Neural cell (in vitro differentiated cells): ENCODE data around the gene TMEM245. TPM values are rescaled to one million over a fixed set of nuclear protein-coding genes. Genes with fewer than 3 reads are reported as not detected.

Source experiments
- H2AFZ ChIP-seq: fragments of 200-600, 300-800 bp; sonication (generic), shearing (Covaris generic); 2 replicates; pipeline ENCODE4 v1.6.0; 2014; ENCODE audit warnings: low read depth, mild to moderate bottlenecking, antibody characterized with exemption, low read length, moderate library complexity
- H3F3A ChIP-seq: fragments of 200-600 bp; shearing (Covaris generic); 2 replicates; pipeline ENCODE4 v1.6.1; 2016; ENCODE audit warnings: mild to moderate bottlenecking, moderate library complexity, mixed read lengths, antibody characterized with exemption, low read length; ENCODE audit not compliant: insufficient read depth, poor library complexity, severe bottlenecking
- H3K27ac ChIP-seq: fragments of 200-600, 300-800 bp; sonication (generic), shearing (Covaris generic); 2 replicates; pipeline ENCODE4 v1.5.1; 2014; ENCODE audit warnings: mild to moderate bottlenecking, low read length, moderate library complexity
- H3K27me3 ChIP-seq: fragments of 300-800, 200-600 bp; sonication (generic), shearing (Covaris generic); 2 replicates; pipeline ENCODE4 v1.6.0; 2014; ENCODE audit warnings: mild to moderate bottlenecking, low read depth, low read length, moderate library complexity; ENCODE audit not compliant: insufficient read depth
- H3K36me3 ChIP-seq: fragments of 300-800, 200-600 bp; sonication (generic), shearing (Covaris generic); 2 replicates; pipeline ENCODE4 v1.5.1; 2014; ENCODE audit warnings: mild to moderate bottlenecking, antibody characterized with exemption, low read length, moderate library complexity; ENCODE audit not compliant: insufficient read depth
- H3K4me2 ChIP-seq: fragments of 300-800, 200-600 bp; sonication (generic), shearing (Covaris generic); 2 replicates; pipeline ENCODE4 v1.6.0; 2014; ENCODE audit warnings: mild to moderate bottlenecking, low read length
- H3K4me3 ChIP-seq: fragments of 300-800, 200-600 bp; sonication (generic), shearing (Covaris generic); 2 replicates; pipeline ENCODE4 v1.5.1; 2014; ENCODE audit warnings: mild to moderate bottlenecking, low read length, moderate library complexity
- H3K79me2 ChIP-seq: fragments of 200-600 bp; shearing (Covaris generic); replicated peaks from 2 replicates; pipeline ENCODE4 v1.6.0; 2014; ENCODE audit warnings: mild to moderate bottlenecking, low read length, moderate library complexity; ENCODE audit not compliant: insufficient read depth
- H3K9ac ChIP-seq: fragments of 300-800, 200-600 bp; sonication (generic), shearing (Covaris generic); 2 replicates; pipeline ENCODE4 v1.6.1; 2016; ENCODE audit warnings: mild to moderate bottlenecking, low read length, mixed read lengths
- H3K9me2 ChIP-seq: fragments of 200-600 bp; shearing (Covaris generic); 2 replicates; pipeline ENCODE4 v1.6.1; 2016; ENCODE audit warnings: mild to moderate bottlenecking, low read length, mixed read lengths; ENCODE audit not compliant: insufficient read depth
- H3K9me3 ChIP-seq: fragments of 200-600, 300-800 bp; sonication (generic), shearing (Covaris generic); 2 replicates; pipeline ENCODE4 v1.6.1; 2016; ENCODE audit warnings: mild to moderate bottlenecking, mixed run types, low read length, moderate library complexity, mixed read lengths
- H4K20me1 ChIP-seq: fragments of 200-600 bp; shearing (Covaris generic); 2 replicates; pipeline ENCODE4 v1.6.1; 2016; ENCODE audit warnings: mild to moderate bottlenecking, mixed run types; ENCODE audit not compliant: insufficient read depth
- EP300 ChIP-seq: fragments of 450-650 bp; conservative IDR thresholded peaks from 2 replicates; pipeline ENCODE4 v1.6.1; 2014; ENCODE audit warnings: antibody characterized with exemption, mild to moderate bottlenecking, moderate library complexity; ENCODE audit not compliant: poor library complexity, severe bottlenecking
- EZH2 ChIP-seq: fragments of 200-600, 300-800 bp; shearing (Covaris generic), sonication (generic); IDR thresholded peaks from 2 replicates; pipeline ENCODE4 v1.6.1; 2014; ENCODE audit warnings: antibody characterized with exemption, low read length, borderline replicate concordance, mild to moderate bottlenecking; ENCODE audit not compliant: insufficient read depth, poor library complexity, severe bottlenecking
- MXI1 ChIP-seq: fragments of 450-650 bp; conservative IDR thresholded peaks from 2 replicates; pipeline ENCODE4 v1.6.1; 2014; ENCODE audit warnings: antibody characterized with exemption, mild to moderate bottlenecking; ENCODE audit not compliant: poor library complexity, severe bottlenecking
- POLR2AphosphoS5 ChIP-seq: IDR thresholded peaks from 2 replicates; pipeline ENCODE4 v1.6.1; 2012
- RAD21 ChIP-seq: fragments of 450-650 bp; conservative IDR thresholded peaks from 2 replicates; pipeline ENCODE4 v1.6.1; 2014; ENCODE audit warnings: antibody characterized with exemption, mild to moderate bottlenecking, moderate library complexity
- REST ChIP-seq: IDR thresholded peaks from 2 replicates; pipeline ENCODE4 v1.6.1; 2012; ENCODE audit warnings: borderline replicate concordance
- SMC3 ChIP-seq: fragments of 450-650 bp; conservative IDR thresholded peaks from 2 replicates; pipeline ENCODE4 v1.6.1; 2014; ENCODE audit warnings: antibody characterized with exemption, mild to moderate bottlenecking, moderate library complexity; ENCODE audit not compliant: poor library complexity
- TAF1 ChIP-seq: IDR thresholded peaks from 2 replicates; pipeline ENCODE4 v1.6.1; 2012; ENCODE audit warnings: low read depth
- polyA plus RNA-seq: library from polyadenylated mRNA; depleted of rRNA; stranded (reverse); fragments of >200 nt; gene quantifications from 2 replicates; pipeline ENCODE4 v1.2.3, GENCODE V29; 2014
- TF ChIP-seq, protein P1 (sequence below): fragments of 450-650 bp; IDR thresholded peaks from 2 replicates; pipeline ENCODE4 v1.5.1; 2014; ENCODE audit warnings: antibody characterized with exemption, mild to moderate bottlenecking, moderate library complexity; ENCODE audit not compliant: poor library complexity, severe bottlenecking

Gene TMEM245
- polyA plus RNA-seq, 1 donor from 2014 or later: 32.1 TPM

- H3K36me3 ChIP-seq: no peaks in the 10 kb centered on the region
- no peaks in the 10 kb centered on the region for H3K9me2 ChIP-seq
- no peak for TF ChIP-seq EP300
- TF ChIP-seq MXI1: no peak
- TF ChIP-seq, protein P1, sequence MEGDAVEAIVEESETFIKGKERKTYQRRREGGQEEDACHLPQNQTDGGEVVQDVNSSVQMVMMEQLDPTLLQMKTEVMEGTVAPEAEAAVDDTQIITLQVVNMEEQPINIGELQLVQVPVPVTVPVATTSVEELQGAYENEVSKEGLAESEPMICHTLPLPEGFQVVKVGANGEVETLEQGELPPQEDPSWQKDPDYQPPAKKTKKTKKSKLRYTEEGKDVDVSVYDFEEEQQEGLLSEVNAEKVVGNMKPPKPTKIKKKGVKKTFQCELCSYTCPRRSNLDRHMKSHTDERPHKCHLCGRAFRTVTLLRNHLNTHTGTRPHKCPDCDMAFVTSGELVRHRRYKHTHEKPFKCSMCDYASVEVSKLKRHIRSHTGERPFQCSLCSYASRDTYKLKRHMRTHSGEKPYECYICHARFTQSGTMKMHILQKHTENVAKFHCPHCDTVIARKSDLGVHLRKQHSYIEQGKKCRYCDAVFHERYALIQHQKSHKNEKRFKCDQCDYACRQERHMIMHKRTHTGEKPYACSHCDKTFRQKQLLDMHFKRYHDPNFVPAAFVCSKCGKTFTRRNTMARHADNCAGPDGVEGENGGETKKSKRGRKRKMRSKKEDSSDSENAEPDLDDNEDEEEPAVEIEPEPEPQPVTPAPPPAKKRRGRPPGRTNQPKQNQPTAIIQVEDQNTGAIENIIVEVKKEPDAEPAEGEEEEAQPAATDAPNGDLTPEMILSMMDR: no peak
- TF ChIP-seq SMC3: no peak
- TF ChIP-seq POLR2AphosphoS5: no peak
- TF ChIP-seq TAF1: no peak
- no peak for TF ChIP-seq EZH2
- no peak for TF ChIP-seq REST
- TF ChIP-seq RAD21: no peak
- no peak overlapping the region for H3K4me2 ChIP-seq
- H3K4me3 ChIP-seq: no peak overlapping the region
- no peak overlapping the region for H2AFZ ChIP-seq
- no peaks in the 10 kb centered on the region for H4K20me1 ChIP-seq
- H3K9ac ChIP-seq: no peak overlapping the region
- no peaks in the 10 kb centered on the region for H3K27me3 ChIP-seq
- H3F3A ChIP-seq: no peaks in the 10 kb centered on the region
- H3K79me2 ChIP-seq: peaks cover 78% of the 10 kb centered on the region
- H3K9me3 ChIP-seq: no peaks in the 10 kb centered on the region
- H3K27ac ChIP-seq: no peak overlapping the region
Observed at GRCh38 chr9:109113892-109114609, 5.7 kb downstream of the TMEM245 start.

GRCh38 chr9:109113254-109113653 lies 6.5 kb downstream of the TMEM245 start:
- Histone ChIP-seq H2AFZ (no peak overlapping the region), H3F3A (no peaks in the 10 kb centered on the region), H3K4me3 (no peak overlapping the region), H3K9ac (no peak overlapping the region), H3K4me2 (no peak overlapping the region), H4K20me1 (no peaks in the 10 kb centered on the region), H3K9me2 (no peaks in the 10 kb centered on the region), H3K36me3 (no peaks in the 10 kb centered on the region), H3K9me3 (no peaks in the 10 kb centered on the region), H3K27ac (no peak overlapping the region), H3K27me3 (no peaks in the 10 kb centered on the region), H3K79me2 (peaks cover 83% of the 10 kb centered on the region)
- TF ChIP-seq POLR2AphosphoS5 (no peak), MXI1 (no peak), REST (no peak), RAD21 (no peak), EP300 (no peak), EZH2 (no peak), TAF1 (no peak), SMC3 (no peak)
- TF ChIP-seq, protein P1: no peak
